Stimulated activated CD4-positive, alpha-beta T cell treated with anti-CD3 and anti-CD28 coated beads, Interleukin-2, amount 100 ng/mL, for 24 hours (primary cell): Measurements from ENCODE around the gene DNAI1.

Experiments used
- DNase-seq, 2 donors: peaks; one replicate each; pipeline ENCODE4 v3.0.0-alpha.2; 2020

Gene DNAI1

GRCh38 chr9:34546834-34547827 is 88.5 kb downstream of the DNAI1 start:
- peak; percentile 59 to 73 for DNase-seq

DNA sequence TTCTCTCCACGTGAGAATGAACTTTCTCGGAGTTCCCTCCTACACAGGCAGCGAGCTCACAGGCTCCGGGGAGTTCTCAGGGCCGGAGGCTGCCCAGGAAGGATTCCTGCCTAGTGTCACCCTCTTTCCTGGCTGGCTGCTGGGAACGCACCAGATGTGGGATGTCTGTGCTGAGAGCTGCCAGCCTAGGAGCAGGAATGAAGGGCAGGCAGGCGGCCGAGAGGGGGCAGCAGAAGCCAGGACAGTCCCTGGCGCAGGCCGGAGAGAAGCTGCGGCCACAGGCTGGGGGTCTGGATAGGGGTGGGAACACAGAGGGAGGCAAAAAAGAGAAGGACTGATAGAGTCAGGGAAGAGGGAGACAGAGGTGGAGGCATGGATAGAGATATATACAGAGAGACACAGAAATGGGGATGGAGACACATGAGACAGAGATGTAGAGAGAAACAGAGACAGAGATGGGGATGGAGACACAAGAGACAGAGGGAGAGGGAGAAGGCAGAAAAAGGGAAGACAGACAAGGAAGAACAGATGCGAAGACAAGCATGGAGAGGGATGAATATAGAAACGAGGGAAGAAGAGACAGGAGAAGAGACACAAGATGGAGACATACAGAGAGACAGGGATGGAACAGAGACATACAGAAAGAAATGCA is 89.5 kb downstream of the DNAI1 start:
- DNase-seq: peak; percentile 51 to 56

GRCh38 chr9:34549407-34549732 is 90.8 kb downstream of the DNAI1 start:
- DNase-seq: no peak

GRCh38 chr9:34550016-34550680 is 91.5 kb downstream of the DNAI1 start:
- DNase-seq: no peak

DNA sequence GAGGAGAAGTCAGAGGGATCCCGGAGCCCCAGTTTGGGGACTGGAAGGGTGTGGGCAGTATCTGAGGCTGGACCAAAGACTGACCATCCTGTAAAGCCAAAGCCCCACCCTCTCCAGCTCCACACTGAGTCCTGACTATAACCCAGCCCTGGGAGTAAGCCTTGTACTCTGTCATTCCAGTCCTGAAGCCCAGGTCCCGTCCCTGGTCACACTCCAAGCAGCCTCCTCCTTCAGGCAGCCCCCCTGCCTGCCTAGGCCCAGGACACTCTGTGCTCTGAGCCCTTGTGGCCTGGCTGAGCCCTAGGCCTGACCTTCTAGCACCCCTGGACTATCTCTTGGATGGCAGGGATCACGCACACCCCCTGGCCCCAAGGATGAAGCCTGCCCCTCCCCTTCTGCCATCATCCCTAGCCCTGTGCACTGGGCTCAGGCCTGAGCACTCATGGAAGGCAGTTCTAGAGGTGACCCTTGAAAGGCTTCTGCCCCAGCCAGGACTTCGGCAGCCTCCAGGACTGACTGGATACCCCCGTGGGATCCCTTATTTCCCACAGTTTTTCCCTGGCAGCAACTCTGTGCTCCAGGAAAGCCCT is 92.2 kb downstream of the DNAI1 start:
- no peak for DNase-seq

GRCh38 chr9:34551751-34552605 is 93.4 kb downstream of the DNAI1 start:
- DNase-seq: no peak

DNA sequence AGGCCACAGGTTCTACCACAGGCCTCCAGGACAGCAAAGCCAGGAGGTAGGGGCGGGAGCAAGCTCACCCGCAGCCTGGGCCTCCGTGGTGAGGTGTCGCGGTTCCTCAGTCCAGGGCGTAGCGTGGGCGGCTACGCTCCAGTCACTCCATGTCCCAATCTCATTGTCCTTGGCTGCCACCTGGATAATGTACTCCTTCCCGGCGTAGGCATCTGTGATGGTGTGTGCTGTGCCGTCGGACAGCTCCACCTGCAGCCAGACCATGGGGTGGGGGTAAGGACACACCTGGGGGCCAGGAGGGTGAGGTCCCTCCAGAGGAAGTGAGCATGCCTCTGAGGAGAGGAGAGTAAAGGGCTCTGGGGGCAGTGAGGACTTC is 94.0 kb downstream of the DNAI1 start:
- DNase-seq: no peak

- no peak for DNase-seq
These were observed 94.4 kb downstream of the DNAI1 start for GRCh38 chr9:34552986-34553385.

GRCh38 chr9:34553511-34554021 is 95.0 kb downstream of the DNAI1 start:
- no peak for DNase-seq

GRCh38 chr9:34554211-34555001 is 95.8 kb downstream of the DNAI1 start:
- DNase-seq: no peak

- no peak for DNase-seq
These were observed 96.4 kb downstream of the DNAI1 start for GRCh38 chr9:34555002-34555348.

DNA sequence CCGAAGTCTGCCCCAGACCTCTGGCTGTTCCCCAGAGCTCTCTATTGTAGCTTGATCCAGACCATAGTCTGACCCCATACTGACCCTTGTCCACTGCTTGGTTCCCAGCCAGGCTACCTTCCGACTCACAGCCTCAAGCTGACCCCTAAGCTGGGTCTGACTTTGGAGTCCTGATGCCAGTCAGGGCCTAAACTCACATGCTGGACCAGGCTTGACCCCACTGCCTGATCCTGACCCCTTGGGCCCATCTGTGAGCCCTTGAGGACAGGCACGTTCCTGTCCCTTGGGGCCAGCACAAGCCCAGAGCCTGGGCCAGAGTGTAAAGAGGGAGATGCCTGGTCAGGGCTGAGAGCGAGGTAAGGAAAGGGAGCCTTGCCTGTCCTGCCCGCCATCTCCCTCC is 96.9 kb downstream of the DNAI1 start:
- no peak for DNase-seq

- DNase-seq: no peak
These were observed 97.4 kb downstream of the DNAI1 start for GRCh38 chr9:34555936-34556525.

- no peak for DNase-seq
These were observed 98.3 kb downstream of the DNAI1 start for GRCh38 chr9:34556949-34557348.

DNA sequence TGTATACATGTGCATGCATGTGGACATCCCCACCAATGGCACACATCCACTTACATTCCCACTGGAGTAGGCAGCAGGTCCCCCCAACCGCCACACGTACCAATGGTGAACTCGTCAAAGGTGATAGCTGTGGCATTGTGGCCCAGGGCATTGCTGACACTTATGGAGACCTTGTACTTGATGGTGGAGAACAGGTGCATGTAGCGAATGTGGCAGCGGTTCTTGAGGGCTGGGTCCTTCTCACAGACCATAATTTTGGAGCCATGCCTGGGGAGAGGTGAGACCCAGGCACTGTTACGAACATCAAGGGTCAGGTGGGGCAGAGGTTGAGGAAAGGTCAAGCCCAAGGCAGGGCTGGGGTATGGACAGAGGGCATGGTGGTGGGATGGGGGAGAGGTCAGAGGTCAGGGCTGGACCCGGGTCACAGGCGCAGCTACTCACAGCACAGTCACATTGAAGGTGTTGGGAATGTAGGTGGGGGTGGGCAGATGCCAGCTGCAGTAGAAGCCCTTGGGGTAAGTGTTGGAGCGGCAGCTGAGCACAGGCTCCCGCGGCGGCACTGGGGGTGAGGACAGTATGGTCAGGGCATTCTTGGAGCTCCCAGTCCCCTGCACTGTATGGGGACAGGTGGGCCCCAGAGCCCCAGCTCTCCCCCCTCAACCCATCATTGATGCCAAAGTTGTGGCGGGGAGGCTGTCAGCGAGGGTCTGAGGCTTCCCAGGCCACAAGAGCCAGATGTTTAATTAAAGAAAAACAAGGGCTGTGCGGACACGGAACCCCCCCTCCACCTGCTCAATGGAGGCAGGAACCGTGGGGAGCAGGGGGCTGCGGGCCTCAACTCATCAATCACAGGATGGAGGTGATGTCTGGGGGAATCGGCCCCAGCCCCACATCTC is 99.1 kb downstream of the DNAI1 start:
- DNase-seq: no peak

GRCh38 chr9:34558364-34558763 is 99.8 kb downstream of the DNAI1 start:
- DNase-seq: no peak

DNA sequence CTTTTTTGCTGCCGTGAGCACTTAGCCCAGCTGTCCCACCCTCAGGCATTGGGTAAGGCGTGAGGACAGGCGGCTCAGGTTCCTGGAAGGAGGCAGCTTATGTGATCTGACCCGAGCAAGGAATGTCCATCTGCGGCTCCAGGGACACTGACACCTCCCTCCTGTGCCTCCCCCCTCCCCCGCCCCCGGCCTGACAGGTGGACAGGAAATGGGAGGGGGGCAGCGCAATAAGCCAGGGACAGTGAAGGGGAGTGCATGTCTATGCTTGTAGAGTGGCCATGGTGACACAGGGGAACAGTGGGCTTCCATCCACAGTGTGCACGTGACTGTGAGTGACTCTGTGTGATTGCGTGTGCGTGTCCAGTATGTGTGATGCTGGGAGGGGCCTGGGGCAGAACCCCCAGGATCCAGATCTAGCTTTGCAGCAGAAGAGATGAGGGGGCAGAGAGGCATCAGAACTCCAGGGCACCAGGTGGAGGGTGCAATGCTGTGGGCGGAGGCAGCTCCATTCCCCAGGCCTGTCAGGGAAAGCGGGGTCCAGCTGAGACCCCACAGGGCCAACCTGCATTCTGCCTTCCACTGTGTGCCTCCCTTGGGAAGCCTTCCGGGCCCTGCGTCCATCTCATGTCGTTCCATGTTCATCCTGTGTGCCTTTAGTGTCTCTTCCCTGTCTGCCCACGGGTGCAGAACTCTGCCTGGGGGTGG is 100.5 kb downstream of the DNAI1 start:
- DNase-seq: no peak

DNA sequence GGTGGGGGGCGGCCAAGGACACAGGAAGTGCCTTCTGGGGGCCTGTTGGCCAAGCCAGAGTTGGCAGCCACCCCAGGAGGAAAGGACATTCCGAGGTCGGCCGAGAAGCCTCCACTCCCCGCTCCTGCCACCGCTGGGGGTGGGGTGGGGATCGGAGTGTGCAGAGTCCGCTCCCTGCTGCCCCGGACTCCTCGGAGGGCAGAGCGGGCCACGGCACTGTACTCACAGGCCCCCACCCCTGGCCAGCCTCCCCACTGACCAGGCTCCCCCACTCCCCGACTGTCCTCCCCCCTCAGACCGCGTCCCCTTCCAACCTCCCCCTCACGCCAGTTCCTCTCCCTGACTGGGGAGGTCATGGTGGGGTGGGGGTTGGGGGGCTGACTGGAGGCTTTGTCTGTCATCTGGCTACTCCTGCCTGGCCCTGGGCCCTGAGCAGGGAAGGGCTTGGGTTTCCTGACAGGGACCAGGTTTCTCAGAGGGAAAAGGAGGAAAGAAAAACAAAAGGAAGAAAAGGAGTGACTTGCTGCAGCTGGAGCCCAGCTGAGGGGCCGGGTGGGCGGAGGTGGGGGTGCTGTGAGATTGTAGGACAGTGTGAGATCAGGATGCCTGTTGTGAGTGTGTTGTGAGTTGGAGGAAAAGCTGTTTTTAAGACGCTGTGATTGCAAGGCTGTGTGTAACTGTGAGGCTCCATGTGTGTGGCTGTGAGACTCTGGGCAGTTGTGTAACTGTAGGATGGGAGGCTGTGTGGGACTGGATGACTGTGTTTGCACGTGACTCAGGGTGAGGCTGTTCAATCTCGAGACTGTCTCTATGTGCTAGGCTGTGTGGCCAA is 101.2 kb downstream of the DNAI1 start:
- DNase-seq: no peak
